ENCODE measurements around the gene SUSD4. TPM values are rescaled to one million over a fixed set of nuclear protein-coding genes. Genes with fewer than 3 reads are reported as not detected.

The SUSD4 gene
- total RNA-seq, 1 donor from 2014 or later: 7.0 TPM

DNA sequence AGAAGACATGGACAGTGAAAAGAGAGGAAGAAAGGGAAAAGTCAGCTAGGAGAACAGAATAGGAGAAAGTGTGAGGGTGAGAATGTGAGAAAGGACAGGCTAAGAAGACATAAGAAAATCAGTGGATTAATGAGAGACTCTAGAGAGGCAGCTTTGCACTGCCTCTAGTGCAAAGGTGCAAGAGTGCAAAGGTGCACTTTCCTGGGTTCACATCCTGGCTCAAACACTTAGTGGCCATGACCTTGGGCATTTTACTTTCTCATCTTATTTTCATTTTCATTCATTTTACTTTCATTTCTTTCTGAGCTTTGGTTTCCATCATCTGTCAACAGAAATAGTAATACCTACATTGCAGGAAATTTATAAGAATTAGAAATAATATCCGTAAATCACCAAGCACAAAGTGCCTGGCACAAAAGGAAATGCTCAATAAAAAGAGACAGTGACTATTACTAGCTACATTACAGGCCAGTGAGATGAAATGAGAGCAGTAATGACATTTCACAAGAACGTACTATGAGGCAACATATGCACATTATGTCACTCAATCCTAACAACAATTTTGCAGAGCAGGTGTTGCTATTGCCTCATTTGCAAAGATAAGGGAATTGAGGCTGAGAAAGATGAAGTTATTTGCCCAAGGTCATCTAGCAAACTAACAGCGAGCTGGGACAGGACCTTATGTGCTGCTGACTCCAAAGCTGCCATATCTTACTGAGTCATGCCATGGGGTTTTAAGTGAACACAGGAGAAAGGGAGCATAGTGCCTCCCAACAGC lies 113.9 kb downstream of the SUSD4 start:
- H3K4me3 Mint-ChIP-seq: no peak overlapping the region
- DNase-seq (ENCODE audit: extremely low spot score, unreplicated experiment): no peak
- no peaks in the 10 kb centered on the region for H3K4me1 Mint-ChIP-seq (ENCODE audit: unreplicated experiment)
- no peaks in the 10 kb centered on the region for H3K36me3 Mint-ChIP-seq
- TF ChIP-seq, protein P1, sequence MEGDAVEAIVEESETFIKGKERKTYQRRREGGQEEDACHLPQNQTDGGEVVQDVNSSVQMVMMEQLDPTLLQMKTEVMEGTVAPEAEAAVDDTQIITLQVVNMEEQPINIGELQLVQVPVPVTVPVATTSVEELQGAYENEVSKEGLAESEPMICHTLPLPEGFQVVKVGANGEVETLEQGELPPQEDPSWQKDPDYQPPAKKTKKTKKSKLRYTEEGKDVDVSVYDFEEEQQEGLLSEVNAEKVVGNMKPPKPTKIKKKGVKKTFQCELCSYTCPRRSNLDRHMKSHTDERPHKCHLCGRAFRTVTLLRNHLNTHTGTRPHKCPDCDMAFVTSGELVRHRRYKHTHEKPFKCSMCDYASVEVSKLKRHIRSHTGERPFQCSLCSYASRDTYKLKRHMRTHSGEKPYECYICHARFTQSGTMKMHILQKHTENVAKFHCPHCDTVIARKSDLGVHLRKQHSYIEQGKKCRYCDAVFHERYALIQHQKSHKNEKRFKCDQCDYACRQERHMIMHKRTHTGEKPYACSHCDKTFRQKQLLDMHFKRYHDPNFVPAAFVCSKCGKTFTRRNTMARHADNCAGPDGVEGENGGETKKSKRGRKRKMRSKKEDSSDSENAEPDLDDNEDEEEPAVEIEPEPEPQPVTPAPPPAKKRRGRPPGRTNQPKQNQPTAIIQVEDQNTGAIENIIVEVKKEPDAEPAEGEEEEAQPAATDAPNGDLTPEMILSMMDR (conservative IDR thresholded peaks at IDR 0.05): no peak
- no peak overlapping the region for H3K27ac Mint-ChIP-seq
- H3K27me3 Mint-ChIP-seq: peaks cover 6% of the 10 kb centered on the region
- H3K9me3 Mint-ChIP-seq: no peaks in the 10 kb centered on the region

DNA sequence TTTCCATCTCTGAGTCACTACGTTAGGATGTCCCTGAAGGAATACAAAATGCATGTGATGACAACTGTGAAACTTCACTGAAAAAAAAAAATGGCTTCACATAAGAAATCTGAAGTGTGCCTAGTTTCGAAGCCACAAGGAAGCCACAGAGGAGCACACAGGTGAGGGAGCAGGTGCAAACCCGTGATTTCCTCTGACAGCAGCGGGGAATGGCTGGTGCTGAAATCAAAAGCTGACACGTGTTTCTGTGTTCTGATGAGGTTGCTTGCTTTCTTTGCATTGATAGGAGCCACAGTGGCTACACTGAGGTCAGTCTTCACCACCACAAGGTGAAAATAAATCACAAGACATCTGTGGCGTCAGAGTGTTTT lies 115.2 kb downstream of the SUSD4 start:
- DNase-seq (ENCODE audit: extremely low spot score, unreplicated experiment): no peak
- H3K4me1 Mint-ChIP-seq (ENCODE audit: unreplicated experiment): no peaks in the 10 kb centered on the region
- no peaks in the 10 kb centered on the region for H3K9me3 Mint-ChIP-seq
- H3K4me3 Mint-ChIP-seq: no peak overlapping the region
- H3K27me3 Mint-ChIP-seq: peaks cover 3% of the 10 kb centered on the region
- H3K27ac Mint-ChIP-seq: peak overlapping the region; percentile 34
- no peaks in the 10 kb centered on the region for H3K36me3 Mint-ChIP-seq
- TF ChIP-seq, protein P1 (conservative IDR thresholded peaks at IDR 0.05): no peak

GRCh38 chr1:223248001-223248769 lies 115.8 kb downstream of the SUSD4 start:
- H3K36me3 Mint-ChIP-seq: no peaks in the 10 kb centered on the region
- H3K27me3 Mint-ChIP-seq: peaks cover 3% of the 10 kb centered on the region
- no peak overlapping the region for H3K4me3 Mint-ChIP-seq
- DNase-seq (ENCODE audit: extremely low spot score, unreplicated experiment): no peak
- TF ChIP-seq, protein P1 (conservative IDR thresholded peaks at IDR 0.05): no peak
- H3K9me3 Mint-ChIP-seq: no peaks in the 10 kb centered on the region
- H3K4me1 Mint-ChIP-seq (ENCODE audit: unreplicated experiment): no peaks in the 10 kb centered on the region
- peak overlapping the region; percentile 34 for H3K27ac Mint-ChIP-seq

GRCh38 chr1:223246476-223247112 lies 117.4 kb downstream of the SUSD4 start:
- TF ChIP-seq, protein P1 (conservative IDR thresholded peaks at IDR 0.05): no peak
- Mint-ChIP-seq H3K9me3 (no peaks in the 10 kb centered on the region), H3K27me3 (peaks cover 3% of the 10 kb centered on the region), H3K4me3 (no peak overlapping the region), H3K4me1 (ENCODE audit: unreplicated experiment) (no peaks in the 10 kb centered on the region), H3K36me3 (no peaks in the 10 kb centered on the region), H3K27ac (no peak overlapping the region)
- peak; percentile 25 for DNase-seq (ENCODE audit: extremely low spot score, unreplicated experiment)

DNA sequence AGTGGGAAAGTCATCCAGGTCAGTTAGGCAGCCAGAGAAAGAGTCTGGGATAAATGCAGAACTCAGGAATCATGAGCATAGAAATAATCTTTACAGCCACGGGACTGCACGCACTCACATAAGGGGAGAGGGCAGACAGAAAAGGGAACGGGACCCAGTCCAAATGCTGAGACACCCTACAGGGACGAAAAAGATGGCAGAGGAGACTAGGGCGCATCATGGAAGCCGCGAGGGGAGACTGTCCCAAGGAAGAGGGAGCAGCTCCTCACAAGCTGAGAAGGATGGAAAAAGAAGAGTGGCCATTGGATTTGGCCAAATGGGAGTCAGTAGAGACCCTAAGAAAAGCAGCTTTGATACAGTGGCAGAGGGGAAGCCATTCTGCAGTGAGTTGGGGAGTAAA lies 118.0 kb downstream of the SUSD4 start:
- Mint-ChIP-seq H3K9me3 (no peaks in the 10 kb centered on the region), H3K4me3 (no peak overlapping the region), H3K4me1 (ENCODE audit: unreplicated experiment) (no peaks in the 10 kb centered on the region), H3K36me3 (no peaks in the 10 kb centered on the region), H3K27me3 (peaks cover 3% of the 10 kb centered on the region), H3K27ac (no peak overlapping the region)
- TF ChIP-seq, protein P1 (conservative IDR thresholded peaks at IDR 0.05): no peak
- DNase-seq (ENCODE audit: extremely low spot score, unreplicated experiment): peak; percentile 24

Data from type B pancreatic cell (in vitro differentiated cells).